ENCODE data around the gene SARDH. TPM values are rescaled to one million over a fixed set of nuclear protein-coding genes. Genes with fewer than 3 reads are reported as not detected.

The SARDH gene
- total RNA-seq, 3 donors from 2014 or later: 0.23 to 2.1 (median 0.46) TPM

- TF ChIP-seq CTCF (IDR thresholded peaks at IDR 0.05): no peak
- no peak for ATAC-seq
- no peak overlapping the region for H3K4me3 ChIP-seq
- intact Hi-C loops (cut with DNase I, micrococcal nuclease): no loop called here
- peak in 1 of 3 donors; percentile 27 for DNase-seq
- no peaks in the 10 kb centered on the region for H3K36me3 ChIP-seq (ENCODE audit: low read depth)
- H3K4me1 ChIP-seq (ENCODE audit: low read depth): no peaks in the 10 kb centered on the region
- H3K9me3 ChIP-seq: no peaks in the 10 kb centered on the region
Observed at GRCh38 chr9:133641861-133642595, 96.1 kb downstream of the SARDH start.

GRCh38 chr9:133641396-133641655, 96.8 kb downstream of the SARDH start:
- DNase-seq (no peak), ATAC-seq (no peak)
- Histone ChIP-seq H3K4me1 (ENCODE audit: low read depth) (no peaks in the 10 kb centered on the region), H3K4me3 (no peak overlapping the region), H3K36me3 (ENCODE audit: low read depth) (no peaks in the 10 kb centered on the region), H3K9me3 (no peaks in the 10 kb centered on the region)
- TF ChIP-seq CTCF (IDR thresholded peaks at IDR 0.05): no peak
- intact Hi-C loops (cut with DNase I, micrococcal nuclease): no loop called here

- TF ChIP-seq CTCF (IDR thresholded peaks at IDR 0.05): no peak
- intact Hi-C loops (cut with DNase I, micrococcal nuclease): no loop called here
- no peaks in the 10 kb centered on the region for H3K4me1 ChIP-seq (ENCODE audit: low read depth)
- H3K4me3 ChIP-seq: no peak overlapping the region
- H3K9me3 ChIP-seq: no peaks in the 10 kb centered on the region
- DNase-seq (peak in 1 of 3 donors; percentile 15), ATAC-seq (no peak)
- no peaks in the 10 kb centered on the region for H3K36me3 ChIP-seq (ENCODE audit: low read depth)
Observed at GRCh38 chr9:133640580-133641395, 97.4 kb downstream of the SARDH start.

- Histone ChIP-seq H3K4me3 (no peak overlapping the region), H3K9me3 (no peaks in the 10 kb centered on the region), H3K36me3 (ENCODE audit: low read depth) (no peaks in the 10 kb centered on the region), H3K4me1 (ENCODE audit: low read depth) (no peaks in the 10 kb centered on the region)
- DNase-seq (no peak), ATAC-seq (no peak)
- intact Hi-C loops (cut with DNase I, micrococcal nuclease): no loop called here
- no peak for TF ChIP-seq CTCF (IDR thresholded peaks at IDR 0.05)
Observed at GRCh38 chr9:133640160-133640559, 98.0 kb downstream of the SARDH start.

- ATAC-seq: no peak
- no peak overlapping the region for H3K4me3 ChIP-seq
- intact Hi-C loops (cut with DNase I, micrococcal nuclease): no loop called here
Observed at GRCh38 chr9:133639613-133640012, 98.5 kb downstream of the SARDH start.

More at GRCh38 chr9:133639613-133640012, 98.5 kb downstream of the SARDH start:
- no peak for DNase-seq
- Histone ChIP-seq H3K4me1 (ENCODE audit: low read depth) (no peaks in the 10 kb centered on the region), H3K36me3 (ENCODE audit: low read depth) (no peaks in the 10 kb centered on the region), H3K9me3 (no peaks in the 10 kb centered on the region)
- no peak for TF ChIP-seq CTCF (IDR thresholded peaks at IDR 0.05)
